DMS53 treated with DMSO at 0.1 percent for 48 hours (cell line): ENCODE results near the gene POLD3.

Experiments
- DNase-seq: peaks from one replicate; lab custom pipeline; 2025; ENCODE audit not compliant: unreplicated experiment; lab: John Stamatoyannopoulos, UW

The POLD3 gene

DNA sequence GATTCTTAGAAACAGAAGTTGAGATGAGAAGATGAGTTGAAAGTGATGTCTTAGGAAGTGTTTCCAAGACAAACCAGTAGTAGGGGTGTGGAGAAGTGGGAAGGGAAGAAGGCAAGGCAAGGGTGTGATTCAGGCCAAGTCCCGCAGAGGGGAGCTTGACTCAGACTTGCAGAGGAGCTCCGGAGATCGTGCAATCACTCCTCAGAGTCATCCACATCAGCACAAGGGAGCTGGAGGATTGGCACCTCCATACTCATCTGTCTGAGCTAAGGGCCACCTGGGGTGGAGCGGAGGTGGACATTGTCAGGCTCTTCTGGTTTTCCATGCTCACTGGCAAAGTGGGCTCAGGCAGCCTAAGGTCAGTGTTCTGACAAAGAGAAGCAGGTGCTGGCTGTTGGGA is 94.4 kb downstream of the POLD3 start:
- DNase-seq: no peak

DNA sequence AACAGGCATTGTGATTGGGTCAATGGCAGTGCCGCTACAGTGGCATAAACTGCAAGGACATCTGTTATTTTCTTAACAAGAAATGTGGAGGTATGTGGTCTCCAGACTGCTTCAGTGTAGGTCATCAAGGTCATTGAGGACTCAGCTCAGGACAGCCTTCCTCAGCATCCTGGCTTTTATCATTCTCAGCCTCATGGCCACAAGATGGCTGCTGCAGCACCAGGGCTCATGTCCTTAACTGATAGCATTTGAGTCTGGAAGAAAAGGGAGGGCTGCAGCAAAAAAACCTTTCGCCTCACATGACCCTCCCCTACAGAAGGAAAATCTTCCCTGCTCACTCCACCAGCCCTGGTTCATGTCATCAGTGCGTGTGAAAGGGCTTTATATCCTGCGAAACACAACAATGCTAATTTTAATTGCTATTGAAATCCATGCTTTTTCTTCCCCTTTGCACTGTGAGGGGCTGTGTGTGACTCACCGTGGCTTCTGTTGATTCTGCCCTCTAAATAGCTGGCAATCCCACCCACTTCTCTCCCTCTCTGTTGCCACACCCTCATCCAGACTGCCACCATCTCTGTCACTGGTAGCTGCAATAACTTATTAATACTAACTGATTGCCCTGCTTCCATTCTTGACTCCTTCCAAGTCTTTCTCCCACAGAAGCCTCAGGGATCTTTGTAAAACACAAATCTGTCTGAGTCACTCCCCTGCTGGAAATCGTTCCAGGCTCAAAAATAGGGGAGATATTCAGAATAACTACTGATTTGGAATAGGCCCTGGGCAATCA is 95.0 kb downstream of the POLD3 start:
- DNase-seq: no peak

DNA sequence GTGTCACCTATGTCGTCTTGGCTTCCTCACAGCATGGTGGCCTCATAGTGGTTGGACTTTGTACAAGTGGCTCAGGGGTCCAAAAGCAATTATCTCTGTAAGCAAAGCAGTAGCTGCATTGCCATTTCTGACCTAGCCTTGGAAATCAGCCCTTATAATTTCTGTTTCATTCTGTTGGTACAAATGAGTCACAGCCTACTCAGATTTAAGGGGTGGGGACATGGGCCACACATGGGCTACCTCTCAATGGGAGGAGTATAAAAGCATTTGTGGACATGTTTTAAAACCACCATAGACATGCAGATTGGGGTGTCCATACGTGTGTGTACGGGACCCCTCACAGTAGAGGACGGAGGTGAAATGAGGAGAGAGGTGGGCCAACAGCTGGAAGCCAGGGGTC is 97.3 kb downstream of the POLD3 start:
- no peak for DNase-seq

DNA sequence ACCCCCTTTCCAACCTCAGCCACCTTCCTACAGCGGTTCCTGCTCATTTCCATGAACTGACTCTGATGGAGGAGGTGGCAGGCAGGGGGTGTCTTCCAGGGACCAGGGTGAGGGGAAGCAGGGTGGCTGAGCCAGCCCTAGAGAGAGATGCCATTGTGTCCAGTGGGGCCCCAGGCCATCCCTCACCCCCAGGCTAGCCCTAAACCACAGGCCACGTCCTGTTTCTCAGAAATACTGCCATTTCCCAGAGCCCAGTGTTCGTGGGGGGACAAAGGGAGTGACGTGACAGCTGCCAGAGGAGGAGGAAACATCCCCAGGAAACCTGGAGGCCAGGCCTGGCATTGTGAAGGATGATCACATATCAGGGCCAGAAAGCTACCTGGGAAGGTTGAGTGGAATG is 99.4 kb downstream of the POLD3 start:
- no peak for DNase-seq
